Spleen (tissue), 11 donors: Measurements from ENCODE around the gene RPL27A. TPM values are rescaled to one million over a fixed set of nuclear protein-coding genes. Genes with fewer than 3 reads are reported as not detected.

Source experiments
- DNase-seq: peaks from one replicate; pipeline ENCODE4 v3.0.0-alpha.2; 2020
- H3K27ac ChIP-seq, 8 donors: fragments of 200-600 bp; sonication (generic) in 7 of 8; 1 replicate in 4 of 8; 2 replicates in 4 of 8; pipeline versions ENCODE4 v1.5.0 to v1.8.0; 2016 to 2021; ENCODE audit warnings: inconsistent platforms in 4 of 8, mild to moderate bottlenecking in 4 of 8, moderate library complexity in 1 of 8
- H3K27me3 ChIP-seq, 7 donors: fragments of 200-600 bp; sonication (generic) in 6 of 7; replicated peaks in 1 of 7; 1 replicate in 4 of 7; 2 replicates in 3 of 7; pipeline versions ENCODE4 v1.5.0 to v1.8.0; 2016 to 2021; ENCODE audit warnings: inconsistent platforms in 3 of 7, mild to moderate bottlenecking in 1 of 7
- H3K36me3 ChIP-seq, 6 donors: fragments of 200-600 bp; sonication (generic) in 5 of 6; 1 replicate in 4 of 6; 2 replicates in 2 of 6; pipeline versions ENCODE4 v1.5.0 to v1.8.0; 2016 to 2021; ENCODE audit warnings: inconsistent platforms in 2 of 6
- H3K4me1 ChIP-seq, 6 donors: fragments of 200-600 bp; sonication (generic) in 5 of 6; 1 replicate in 3 of 6; 2 replicates in 3 of 6; pipeline versions ENCODE4 v1.5.0 to v1.8.0; 2016 to 2021; ENCODE audit warnings: inconsistent platforms in 3 of 6
- H3K4me3 ChIP-seq, 8 donors: fragments of 200-600 bp; sonication (generic) in 7 of 8; 1 replicate in 4 of 8; 2 replicates in 4 of 8; pipeline versions ENCODE4 v1.5.0 to v1.8.0; 2016 to 2021; ENCODE audit warnings: inconsistent platforms in 4 of 8, mild to moderate bottlenecking in 4 of 8, moderate library complexity in 2 of 8
- H3K9me3 ChIP-seq, 8 donors: fragments of 200-600 bp; sonication (generic) in 7 of 8; 1 replicate in 4 of 8; 2 replicates in 4 of 8; pipeline versions ENCODE4 v1.5.0 to v1.8.0; 2016 to 2021; ENCODE audit warnings: inconsistent platforms in 4 of 8
- POLR2A ChIP-seq, 3 donors: fragments of 450-650 bp; IDR thresholded peaks; one replicate each; pipeline ENCODE4 v1.5.1; 2017; ENCODE audit warnings: antibody characterized with exemption in 3 of 3, mild to moderate bottlenecking in 1 of 3
- POLR2AphosphoS5 ChIP-seq, 3 donors: sonication (generic); formaldehyde crosslinking; IDR thresholded peaks; one replicate each; pipeline ENCODE4 v1.5.1; 2017; ENCODE audit warnings: antibody characterized with exemption in 3 of 3
- WGBS, 5 donors: extraction: QIAGEN DNeasy Blood & Tissue Kit in 3 of 5; methylation state at CpG; one replicate each; pipeline versions ENCODE4 v1.1.5 to v1.1.7; 2013 to 2018; 5-methylcytosine and 5-hydroxymethylcytosine counted together
- intact Hi-C: fragments of 100-400 bp; cut with DNase I; formaldehyde crosslinking; loops from one replicate; pipeline ENCODE4 v1.15.0; 2023; ENCODE audit warnings: low total_unique reads
- polyA plus RNA-seq, 3 donors: library from polyadenylated mRNA; stranded (reverse); fragments of 200-250 nt; gene quantifications; one replicate each; pipeline ENCODE4 v1.2.1, GENCODE V29; 2013
- total RNA-seq, 7 donors: library from RNA; depleted of rRNA in 3 of 7; stranded (reverse); fragments of >200 nt in 3 of 7; fragmentation: NEBNext Ultra II Directional in 4 of 7; extraction: Animal tissue kit (Norgen Biotek cat#: 25700) in 4 of 7; gene quantifications; one replicate each; pipeline versions ENCODE4 v1.1.0 to v1.2.1, GENCODE V29; 2016 to 2021
- TF ChIP-seq, protein P1 (sequence below), 11 experiments: fragments of 200-600 bp in 7 of 11; fragments of 450-650 bp in 4 of 11; sonication (generic) in 4 of 11; IDR thresholded peaks in 8 of 11; conservative IDR thresholded peaks in 3 of 11; 1 replicate in 7 of 11; 2 replicates in 4 of 11; pipeline versions ENCODE4 v1.4.0 to v1.8.0; 2016 to 2021; ENCODE audit warnings: antibody characterized with exemption in 11 of 11, inconsistent platforms in 4 of 11, mild to moderate bottlenecking in 1 of 11
- donor health status: healthy with polysubstance abuse.
- donor health status: DM: no; HTN: no; CAD: no; lungs with moderate emphysema.
- donor health status: DM: no; HTN: no; CAD: no.
- donor health status: Bipolar disorder and iron deficiency.
- donor health status: healthy.
- donor health status: DM: no; HTN: no; CAD: no.
- donor health status: DM: yes; HTN: yes; CAD: no.

RPL27A gene
- total and polyA plus RNA-seq, 10 donors, result 845 to 8,152 (median 1,390) TPM

DNA sequence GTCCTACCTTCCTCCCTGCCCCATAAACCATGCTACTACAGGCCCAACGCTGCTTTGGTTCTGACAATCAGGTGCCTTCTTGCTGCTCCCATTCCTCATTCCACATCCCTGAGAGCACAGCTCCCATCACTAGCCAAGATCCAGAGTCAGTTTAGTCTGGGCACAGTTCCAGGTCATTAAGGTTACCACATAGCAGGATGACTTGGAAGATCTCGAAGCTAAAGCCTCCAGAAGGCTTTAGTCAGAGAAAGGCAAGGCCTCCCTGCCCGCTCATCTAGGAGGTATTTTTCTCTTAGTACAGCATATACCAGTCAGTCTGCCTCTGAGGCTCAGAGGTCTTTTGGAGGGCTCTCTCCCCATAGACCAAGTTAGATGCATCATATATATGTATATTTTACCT lies 30.5 kb upstream of the RPL27A start:
- TF ChIP-seq, protein P1, sequence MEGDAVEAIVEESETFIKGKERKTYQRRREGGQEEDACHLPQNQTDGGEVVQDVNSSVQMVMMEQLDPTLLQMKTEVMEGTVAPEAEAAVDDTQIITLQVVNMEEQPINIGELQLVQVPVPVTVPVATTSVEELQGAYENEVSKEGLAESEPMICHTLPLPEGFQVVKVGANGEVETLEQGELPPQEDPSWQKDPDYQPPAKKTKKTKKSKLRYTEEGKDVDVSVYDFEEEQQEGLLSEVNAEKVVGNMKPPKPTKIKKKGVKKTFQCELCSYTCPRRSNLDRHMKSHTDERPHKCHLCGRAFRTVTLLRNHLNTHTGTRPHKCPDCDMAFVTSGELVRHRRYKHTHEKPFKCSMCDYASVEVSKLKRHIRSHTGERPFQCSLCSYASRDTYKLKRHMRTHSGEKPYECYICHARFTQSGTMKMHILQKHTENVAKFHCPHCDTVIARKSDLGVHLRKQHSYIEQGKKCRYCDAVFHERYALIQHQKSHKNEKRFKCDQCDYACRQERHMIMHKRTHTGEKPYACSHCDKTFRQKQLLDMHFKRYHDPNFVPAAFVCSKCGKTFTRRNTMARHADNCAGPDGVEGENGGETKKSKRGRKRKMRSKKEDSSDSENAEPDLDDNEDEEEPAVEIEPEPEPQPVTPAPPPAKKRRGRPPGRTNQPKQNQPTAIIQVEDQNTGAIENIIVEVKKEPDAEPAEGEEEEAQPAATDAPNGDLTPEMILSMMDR (IDR thresholded peaks at IDR 0.05 in 8 of 11, conservative IDR thresholded peaks at IDR 0.05 in 3 of 11), result no peak
- no peak for TF ChIP-seq POLR2AphosphoS5 (IDR thresholded peaks at IDR 0.05)
- no peak for TF ChIP-seq POLR2A (IDR thresholded peaks at IDR 0.05)
- H3K4me3 ChIP-seq, result no peak overlapping the region
- H3K9me3 ChIP-seq, result no peaks in the 10 kb centered on the region
- WGBS, 5 donors, result 86 to 95% (median 93%) methylated on average over 3 of the region's 3 CpGs
- H3K27ac ChIP-seq, result no peak overlapping the region
- peaks cover 0 to 48% (median 17%) of the 10 kb centered on the region in 6 donors for H3K36me3 ChIP-seq
- intact Hi-C loops, result no loop called here
- no peaks in the 10 kb centered on the region for H3K4me1 ChIP-seq
- no peaks in the 10 kb centered on the region for H3K27me3 ChIP-seq
- DNase-seq, result no peak

DNA sequence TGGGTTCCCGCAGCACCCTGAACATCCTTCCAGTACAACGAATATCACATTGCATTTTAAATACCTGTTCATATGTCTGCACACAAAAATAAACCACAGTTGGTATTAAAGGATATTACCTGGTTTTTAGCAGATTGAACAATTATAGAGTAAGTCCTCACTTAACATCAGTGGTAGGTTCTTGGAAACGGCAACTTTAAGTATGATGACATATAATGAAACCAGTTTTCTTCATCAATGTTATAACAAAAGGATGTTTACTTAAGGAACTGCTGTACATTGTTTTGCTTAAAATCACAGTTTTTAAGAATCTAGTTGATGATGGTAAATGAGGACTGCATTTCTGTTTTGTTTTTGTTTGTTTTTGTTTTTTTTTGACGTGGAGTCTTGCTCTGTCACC lies 28.1 kb upstream of the RPL27A start:
- Histone ChIP-seq H3K4me3 (no peak overlapping the region), H3K36me3 (peaks cover 0 to 24% (median 1%) of the 10 kb centered on the region in 6 donors), H3K4me1 (no peaks in the 10 kb centered on the region), H3K9me3 (no peaks in the 10 kb centered on the region), H3K27ac (no peak overlapping the region), H3K27me3 (no peaks in the 10 kb centered on the region)
- intact Hi-C loops, result no loop called here
- TF ChIP-seq, protein P1 (IDR thresholded peaks at IDR 0.05 in 8 of 11, conservative IDR thresholded peaks at IDR 0.05 in 3 of 11), result no peak
- TF ChIP-seq POLR2AphosphoS5 (IDR thresholded peaks at IDR 0.05), result no peak
- no peak for TF ChIP-seq POLR2A (IDR thresholded peaks at IDR 0.05)
- WGBS, 5 donors, result 67 to 86% (median 80%) methylated on average over 4 of the region's 4 CpGs
- DNase-seq, result no peak

DNA sequence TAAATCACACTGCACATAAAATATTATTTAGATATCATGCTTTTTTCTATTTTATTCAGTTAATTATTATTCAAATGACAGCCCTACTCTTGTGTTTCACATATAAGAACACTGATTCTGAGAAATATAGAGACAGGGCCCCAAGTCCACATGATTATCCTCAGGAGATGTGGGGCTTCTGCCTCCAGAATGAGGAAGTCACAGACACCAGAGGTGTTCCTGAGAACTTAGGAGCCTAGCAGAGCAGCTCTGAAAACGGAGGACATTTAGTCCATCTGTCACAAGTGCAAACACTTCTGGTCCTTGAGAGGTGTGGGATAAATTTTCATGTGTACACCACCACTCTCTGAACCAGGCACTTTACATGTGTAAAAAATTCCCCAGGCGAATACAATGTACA lies 26.3 kb upstream of the RPL27A start:
- intact Hi-C loops, result no loop called here
- no peaks in the 10 kb centered on the region for H3K27me3 ChIP-seq
- no peak for DNase-seq
- WGBS, 5 donors, result 73 to 97% (median 85%) methylated on average over 2 of the region's 2 CpGs
- no peak for TF ChIP-seq POLR2AphosphoS5 (IDR thresholded peaks at IDR 0.05)
- TF ChIP-seq POLR2A (IDR thresholded peaks at IDR 0.05), result no peak
- TF ChIP-seq, protein P1 (IDR thresholded peaks at IDR 0.05 in 8 of 11, conservative IDR thresholded peaks at IDR 0.05 in 3 of 11), result no peak
- no peak overlapping the region for H3K27ac ChIP-seq
- H3K4me1 ChIP-seq, result no peaks in the 10 kb centered on the region
- H3K4me3 ChIP-seq, result no peak overlapping the region
- no peaks in the 10 kb centered on the region for H3K9me3 ChIP-seq
- peaks cover 0 to 8% (median 0%) of the 10 kb centered on the region in 6 donors for H3K36me3 ChIP-seq

DNA sequence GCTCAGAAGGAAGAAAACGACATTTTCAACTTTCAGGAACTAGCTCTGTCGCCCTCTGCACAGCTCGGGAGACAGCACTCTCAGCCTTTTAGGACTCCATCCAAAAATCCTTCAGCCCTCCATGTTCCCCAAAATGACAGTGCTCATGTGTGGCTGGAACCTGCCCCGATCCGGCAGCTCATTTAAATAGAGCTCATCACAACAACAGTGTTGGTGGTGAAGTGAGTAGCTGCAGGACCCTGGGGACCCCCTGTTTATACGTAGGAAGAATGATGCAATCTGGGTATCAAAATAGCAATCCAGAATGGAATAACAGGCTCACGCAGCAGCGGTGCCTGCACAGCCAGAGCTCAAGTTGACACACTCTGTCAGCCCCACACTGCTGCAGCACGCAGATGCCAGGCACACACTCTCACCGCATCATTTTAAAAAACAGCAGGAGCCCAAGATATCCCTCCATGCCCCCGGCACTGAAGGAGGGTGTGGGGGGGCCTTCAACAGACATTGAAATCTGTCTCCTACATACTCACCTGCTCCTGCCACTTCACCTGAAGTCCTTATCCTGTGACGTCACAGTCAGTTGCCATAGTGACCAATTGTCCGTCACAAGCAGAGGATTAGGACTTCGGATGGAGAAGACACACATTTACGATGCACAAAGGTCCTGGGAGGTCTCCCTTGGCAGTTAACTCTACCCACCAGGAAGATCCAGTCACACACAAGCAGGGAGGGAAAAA lies 24.1 kb upstream of the RPL27A start:
- Histone ChIP-seq H3K27me3 (no peaks in the 10 kb centered on the region), H3K4me1 (no peaks in the 10 kb centered on the region), H3K36me3 (peaks cover 0 to 20% (median 0%) of the 10 kb centered on the region in 6 donors), H3K9me3 (no peaks in the 10 kb centered on the region), H3K27ac (no peak overlapping the region), H3K4me3 (no peak overlapping the region)
- no peak for DNase-seq
- TF ChIP-seq, protein P1 (IDR thresholded peaks at IDR 0.05 in 8 of 11, conservative IDR thresholded peaks at IDR 0.05 in 3 of 11), result no peak
- TF ChIP-seq POLR2AphosphoS5 (IDR thresholded peaks at IDR 0.05), result no peak
- TF ChIP-seq POLR2A (IDR thresholded peaks at IDR 0.05), result no peak
- 85 to 93% (median 87%) methylated on average over 15 of the region's 15 CpGs for WGBS, 5 donors
- intact Hi-C loops, result no loop called here
